K562 (cell line): Measurements from ENCODE around the gene EPDR1. TPM values are rescaled to one million over a fixed set of nuclear protein-coding genes. Genes with fewer than 3 reads are reported as not detected.
A peak's percentile ranks its signal among the peaks of the same experiment; 100 is the strongest.

Source experiments
- CBX3 ChIP-seq, 2 experiments: IDR thresholded peaks; 1 replicate in 1 of 2; 2 replicates in 1 of 2; pipeline ENCODE4 v1.6.1; 2012; ENCODE audit warnings: inconsistent platforms in 2 of 2, low read length in 2 of 2, borderline replicate concordance in 1 of 2, control low read depth in 1 of 2
- CEBPB ChIP-seq: fragments of 450-650 bp; IDR thresholded peaks from 2 replicates; pipeline ENCODE4 v1.6.1; 2016; ENCODE audit warnings: missing genetic modification characterization, missing compliant biosample characterization
- CTBP1 ChIP-seq: fragments of 450-650 bp; IDR thresholded peaks from 2 replicates; pipeline ENCODE4 v1.6.1; 2016; ENCODE audit warnings: borderline replicate concordance
- ESRRA ChIP-seq: fragments of 450-650 bp; IDR thresholded peaks from 2 replicates; pipeline ENCODE4 v1.6.1; 2014; ENCODE audit warnings: low read depth, mild to moderate bottlenecking, moderate library complexity, borderline replicate concordance
- ETV1 ChIP-seq: fragments of 450-650 bp; conservative IDR thresholded peaks from 2 replicates; pipeline ENCODE4 v1.6.1; 2016; ENCODE audit warnings: missing genetic modification characterization, control low read depth, low read depth, missing compliant biosample characterization
- FOXK2 ChIP-seq, 2 experiments: fragments of 450-650 bp; IDR thresholded peaks in 1 of 2; conservative IDR thresholded peaks in 1 of 2; 2 replicates each; pipeline ENCODE4 v1.6.1; 2016; ENCODE audit warnings: low read depth in 2 of 2, mild to moderate bottlenecking in 1 of 2
- GABPA ChIP-seq: fragments of 200-800 bp; sonication (Bioruptor generic); conservative IDR thresholded peaks from 2 replicates; pipeline ENCODE4 v1.6.1; 2016; ENCODE audit warnings: low read depth, missing genetic modification characterization, missing compliant biosample characterization
- HSF4 ChIP-seq: fragments of 250-450 bp; sonication (Bioruptor Pico); IDR thresholded peaks from 2 replicates; pipeline ENCODE4 v2.1.2; 2022; ENCODE audit warnings: mild to moderate bottlenecking, moderate library complexity, borderline replicate concordance
- MAFF ChIP-seq: IDR thresholded peaks from 2 replicates; pipeline ENCODE4 v1.6.1; 2012; ENCODE audit warnings: low read length, improper control_type of control experiment
- MAFG ChIP-seq: fragments of 450-650 bp; conservative IDR thresholded peaks from 2 replicates; pipeline ENCODE4 v1.6.1; 2016; ENCODE audit warnings: missing genetic modification characterization, missing compliant biosample characterization
- MEF2D ChIP-seq: conservative IDR thresholded peaks from 2 replicates; pipeline ENCODE4 v1.6.1; 2016; ENCODE audit warnings: low read depth, missing genetic modification characterization, missing compliant biosample characterization
- RBBP5 ChIP-seq: fragments of 200-600 bp; sonication (generic); IDR thresholded peaks from 2 replicates; pipeline ENCODE4 v1.6.1; 2012; ENCODE audit warnings: borderline replicate concordance, mild to moderate bottlenecking, low read length, control low read depth, inconsistent platforms; ENCODE audit not compliant: insufficient read depth, poor library complexity, severe bottlenecking
- TCF3 ChIP-seq: sonication (generic); formaldehyde crosslinking; IDR thresholded peaks from 2 replicates; pipeline ENCODE4 v1.4.0; 2020; ENCODE audit warnings: mild to moderate bottlenecking, missing genetic modification reagents
- TCF7 ChIP-seq: sonication (generic); IDR thresholded peaks from 2 replicates; pipeline ENCODE4 v1.6.1; 2016; ENCODE audit warnings: antibody characterized with exemption, borderline replicate concordance
- WHSC1 ChIP-seq: IDR thresholded peaks from one replicate; pipeline ENCODE4 v1.6.1; 2012; ENCODE audit warnings: low read length, control low read depth, inconsistent platforms
- XRCC3 ChIP-seq: fragments of 450-650 bp; IDR thresholded peaks from 2 replicates; pipeline ENCODE4 v1.6.1; 2017; ENCODE audit warnings: mild to moderate bottlenecking, moderate library complexity
- XRCC5 ChIP-seq: fragments of 200-400 bp; formaldehyde crosslinking; IDR thresholded peaks from 2 replicates; pipeline ENCODE4 v1.6.1; 2017; ENCODE audit warnings: low read depth, mild to moderate bottlenecking, low read length
- YBX1 ChIP-seq: fragments of 450-650 bp; IDR thresholded peaks from 2 replicates; pipeline ENCODE4 v1.7.1; 2016; ENCODE audit warnings: mild to moderate bottlenecking
- ZNF134 ChIP-seq: fragments of 250-450 bp; sonication (Bioruptor Pico); conservative IDR thresholded peaks from 2 replicates; pipeline ENCODE4 v1.4.0; 2020
- ZNF707 ChIP-seq: fragments of 250-450 bp; sonication (Bioruptor Pico); conservative IDR thresholded peaks from 2 replicates; pipeline ENCODE4 v1.8.0; 2022; ENCODE audit warnings: inconsistent platforms, mild to moderate bottlenecking, moderate library complexity
- polyA plus RNA-seq, 8 experiments: library from polyadenylated mRNA; depleted of rRNA in 4 of 8; stranded (reverse) in 5 of 8; unstranded in 3 of 8; fragments of >200 nt; fragmentation: Nextera tagmentation in 2 of 8; fragmentation: Illumina TruSeq in 1 of 8; extraction: Ambion mirVana in 2 of 8; extraction: Trizol in 1 of 8; gene quantifications; 2 replicates each; pipeline versions ENCODE4 v1.2.1 to v1.2.3, GENCODE V29; 2011 to 2014; ENCODE audit warnings: inconsistent platforms in 1 of 8, missing spikeins in 1 of 8
- total RNA-seq, 7 experiments: library from RNA; depleted of rRNA in 6 of 7; stranded (reverse); fragments of >200 nt in 6 of 7; fragmentation: Illumina TruSeq in 2 of 7; extraction: Trizol in 2 of 7; gene quantifications; 2 replicates each; pipeline versions ENCODE4 v1.2.1 to v1.2.3, GENCODE V29; 2011 to 2021; ENCODE audit warnings: low replicate concordance in 1 of 7
- TF ChIP-seq, protein P1 (sequence below): fragments of 450-650 bp; conservative IDR thresholded peaks from 2 replicates; pipeline ENCODE4 v1.6.1; 2016; ENCODE audit warnings: missing genetic modification characterization, low read depth, mild to moderate bottlenecking, missing compliant biosample characterization, moderate library complexity
- TF ChIP-seq, protein P2 (sequence below), 2 experiments: fragments of 200-800 bp in 1 of 2; sonication (Bioruptor generic) in 1 of 2; sonication (generic) in 1 of 2; formaldehyde crosslinking in 1 of 2; IDR thresholded peaks in 1 of 2; conservative IDR thresholded peaks in 1 of 2; 2 replicates each; pipeline versions ENCODE4 v1.5.0 to v1.6.1; 2016 to 2020; ENCODE audit warnings: missing compliant biosample characterization in 1 of 2, missing genetic modification characterization in 1 of 2, missing genetic modification reagents in 1 of 2
- TF ChIP-seq, protein P3 (sequence below): sonication (generic); IDR thresholded peaks from 2 replicates; pipeline ENCODE4 v1.6.1; 2016
- TF ChIP-seq, protein P4 (sequence below): fragments of 250-450 bp; sonication (Bioruptor Pico); IDR thresholded peaks from 2 replicates; pipeline ENCODE4 v1.5.0; 2021; ENCODE audit warnings: mild to moderate bottlenecking, borderline replicate concordance

The EPDR1 gene
- total and polyA plus RNA-seq, 9 of the 15 experiments (the other 6 are each of a cell fraction or from before 2014, with no cell fraction given): 0.01 to 0.11 TPM; not detected in 7

DNA sequence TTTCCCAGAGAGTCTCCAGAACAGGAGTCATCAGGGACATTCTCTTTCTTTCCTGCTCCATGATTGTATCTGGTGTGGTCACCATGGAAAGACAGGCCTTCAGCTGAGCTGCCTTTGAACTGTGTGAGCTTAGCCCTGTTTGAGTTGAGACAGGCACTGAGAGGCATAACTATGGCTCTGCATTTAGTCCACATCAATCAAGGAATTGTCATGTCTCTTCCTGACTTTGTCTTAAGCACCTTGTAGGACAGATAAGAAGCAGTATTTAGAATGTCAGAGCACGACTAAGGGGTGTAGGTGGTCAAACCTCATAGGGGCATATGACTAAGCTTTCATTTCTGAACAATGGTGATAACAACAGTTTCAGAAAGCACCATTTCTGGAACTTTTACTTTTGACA is 53.5 kb downstream of the EPDR1 start (continued):
- peak; percentile 64; the same call in 1 of the 2 replicates for TF ChIP-seq MAFF
- no peak for TF ChIP-seq HSF4 (CRISPR knock-in tag)
- TF ChIP-seq RBBP5: no peak
- TF ChIP-seq XRCC3: no peak
- peak in 1 of 2 experiments; percentile 67; a peak in 1 of 3 replicates for TF ChIP-seq CBX3 (IDR thresholded peaks at IDR 0.05; ENCODE audit: borderline replicate concordance in 1 of 2, low read length in 2 of 2)
- TF ChIP-seq CEBPB: no peak
- TF ChIP-seq, protein P1, sequence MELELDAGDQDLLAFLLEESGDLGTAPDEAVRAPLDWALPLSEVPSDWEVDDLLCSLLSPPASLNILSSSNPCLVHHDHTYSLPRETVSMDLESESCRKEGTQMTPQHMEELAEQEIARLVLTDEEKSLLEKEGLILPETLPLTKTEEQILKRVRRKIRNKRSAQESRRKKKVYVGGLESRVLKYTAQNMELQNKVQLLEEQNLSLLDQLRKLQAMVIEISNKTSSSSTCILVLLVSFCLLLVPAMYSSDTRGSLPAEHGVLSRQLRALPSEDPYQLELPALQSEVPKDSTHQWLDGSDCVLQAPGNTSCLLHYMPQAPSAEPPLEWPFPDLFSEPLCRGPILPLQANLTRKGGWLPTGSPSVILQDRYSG: no peak
- TF ChIP-seq ZNF707 (CRISPR knock-in tag): no peak
- TF ChIP-seq ESRRA: no peak
- TF ChIP-seq YBX1: no peak
- TF ChIP-seq, protein P2, sequence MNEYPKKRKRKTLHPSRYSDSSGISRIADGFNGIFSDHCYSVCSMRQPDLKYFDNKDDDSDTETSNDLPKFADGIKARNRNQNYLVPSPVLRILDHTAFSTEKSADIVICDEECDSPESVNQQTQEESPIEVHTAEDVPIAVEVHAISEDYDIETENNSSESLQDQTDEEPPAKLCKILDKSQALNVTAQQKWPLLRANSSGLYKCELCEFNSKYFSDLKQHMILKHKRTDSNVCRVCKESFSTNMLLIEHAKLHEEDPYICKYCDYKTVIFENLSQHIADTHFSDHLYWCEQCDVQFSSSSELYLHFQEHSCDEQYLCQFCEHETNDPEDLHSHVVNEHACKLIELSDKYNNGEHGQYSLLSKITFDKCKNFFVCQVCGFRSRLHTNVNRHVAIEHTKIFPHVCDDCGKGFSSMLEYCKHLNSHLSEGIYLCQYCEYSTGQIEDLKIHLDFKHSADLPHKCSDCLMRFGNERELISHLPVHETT (CRISPR knock-in tag; conservative IDR thresholded peaks at IDR 0.05 in 1 of 2, IDR thresholded peaks at IDR 0.05 in 1 of 2): 0 out of 4 replicates have a peak, but pooled peaks of 1 of the 2 experiments have one; percentile 53
- peak in 1 of 2 experiments; percentile 44; a peak in 1 of 4 replicates for TF ChIP-seq FOXK2 (conservative IDR thresholded peaks at IDR 0.05 in 1 of 2, IDR thresholded peaks at IDR 0.05 in 1 of 2; ENCODE audit: low read depth in 2 of 2)
- no peak for TF ChIP-seq ZNF134 (CRISPR knock-in tag)
- TF ChIP-seq ETV1: peak; percentile 91
- no peak for TF ChIP-seq WHSC1
- TF ChIP-seq, protein P3, sequence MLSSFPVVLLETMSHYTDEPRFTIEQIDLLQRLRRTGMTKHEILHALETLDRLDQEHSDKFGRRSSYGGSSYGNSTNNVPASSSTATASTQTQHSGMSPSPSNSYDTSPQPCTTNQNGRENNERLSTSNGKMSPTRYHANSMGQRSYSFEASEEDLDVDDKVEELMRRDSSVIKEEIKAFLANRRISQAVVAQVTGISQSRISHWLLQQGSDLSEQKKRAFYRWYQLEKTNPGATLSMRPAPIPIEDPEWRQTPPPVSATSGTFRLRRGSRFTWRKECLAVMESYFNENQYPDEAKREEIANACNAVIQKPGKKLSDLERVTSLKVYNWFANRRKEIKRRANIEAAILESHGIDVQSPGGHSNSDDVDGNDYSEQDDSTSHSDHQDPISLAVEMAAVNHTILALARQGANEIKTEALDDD: peak; percentile 56; the same call in 1 of the 2 replicates
- TF ChIP-seq GABPA: no peak
- TF ChIP-seq CTBP1: peak; percentile 30; the same call in 1 of the 2 replicates
- TF ChIP-seq TCF3 (CRISPR knock-in tag): peak; percentile 82
- TF ChIP-seq MEF2D (tag): peak; percentile 80; the same call in 1 of the 2 replicates
- no peak for TF ChIP-seq XRCC5
- peak; percentile 74 for TF ChIP-seq MAFG
- TF ChIP-seq, protein P4, sequence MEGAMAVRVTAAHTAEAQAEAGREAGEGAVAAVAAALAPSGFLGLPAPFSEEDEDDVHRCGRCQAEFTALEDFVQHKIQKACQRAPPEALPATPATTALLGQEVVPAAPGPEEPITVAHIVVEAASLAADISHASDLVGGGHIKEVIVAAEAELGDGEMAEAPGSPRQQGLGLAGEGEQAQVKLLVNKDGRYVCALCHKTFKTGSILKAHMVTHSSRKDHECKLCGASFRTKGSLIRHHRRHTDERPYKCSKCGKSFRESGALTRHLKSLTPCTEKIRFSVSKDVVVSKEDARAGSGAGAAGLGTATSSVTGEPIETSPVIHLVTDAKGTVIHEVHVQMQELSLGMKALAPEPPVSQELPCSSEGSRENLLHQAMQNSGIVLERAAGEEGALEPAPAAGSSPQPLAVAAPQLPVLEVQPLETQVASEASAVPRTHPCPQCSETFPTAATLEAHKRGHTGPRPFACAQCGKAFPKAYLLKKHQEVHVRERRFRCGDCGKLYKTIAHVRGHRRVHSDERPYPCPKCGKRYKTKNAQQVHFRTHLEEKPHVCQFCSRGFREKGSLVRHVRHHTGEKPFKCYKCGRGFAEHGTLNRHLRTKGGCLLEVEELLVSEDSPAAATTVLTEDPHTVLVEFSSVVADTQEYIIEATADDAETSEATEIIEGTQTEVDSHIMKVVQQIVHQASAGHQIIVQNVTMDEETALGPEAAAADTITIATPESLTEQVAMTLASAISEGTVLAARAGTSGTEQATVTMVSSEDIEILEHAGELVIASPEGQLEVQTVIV (CRISPR knock-in tag): no peak
- peak; percentile 43; the same call in 1 of the 2 replicates for TF ChIP-seq TCF7
